Panc1 (cell line): ENCODE measurements around the gene ENOX1.

Source experiments
- CTCF ChIP-seq: fragments of 450-650 bp; IDR thresholded peaks from 2 replicates; pipeline ENCODE4 v1.5.1; 2017; ENCODE audit warnings: mild to moderate bottlenecking
- REST ChIP-seq, 2 experiments: IDR thresholded peaks; 2 replicates each; pipeline ENCODE4 v1.6.1; 2011 to 2012; ENCODE audit warnings: low read depth in 2 of 2, control low read depth in 1 of 2, low read length in 1 of 2, mild to moderate bottlenecking in 1 of 2, moderate library complexity in 1 of 2; ENCODE audit not compliant: insufficient read depth in 1 of 2
- TCF7L2 ChIP-seq: IDR thresholded peaks from 2 replicates; pipeline ENCODE4 v1.6.1; 2011; ENCODE audit warnings: mild to moderate bottlenecking, low read depth, low read length, inconsistent platforms

- no peak for TF ChIP-seq CTCF
- TF ChIP-seq TCF7L2: no peak
- no peak for TF ChIP-seq REST (IDR thresholded peaks at IDR 0.05; ENCODE audit: insufficient read depth in 1 of 2, low read depth in 2 of 2, low read length in 1 of 2)
Measured at GRCh38 chr13:43389983-43390382, 396.8 kb downstream of the ENOX1 start.
